ENCODE results near the gene STUM.
A peak's percentile ranks its signal among the peaks of the same experiment; 100 is the strongest.

STUM gene

GRCh38 chr1:226655251-226656163 lies 106.9 kb downstream of the STUM start:
- H3K9me3 ChIP-seq (ENCODE audit: low read depth, low read length): no peaks in the 10 kb centered on the region
- no peaks in the 10 kb centered on the region for H3K36me3 ChIP-seq (ENCODE audit: insufficient read depth, low read length)
- H3K27ac ChIP-seq: no peak overlapping the region
- no peak overlapping the region for H3K9ac ChIP-seq (ENCODE audit: insufficient read length)
- no peak overlapping the region for H3K4me3 ChIP-seq
- TF ChIP-seq POLR2AphosphoS5 (IDR thresholded peaks at IDR 0.05; ENCODE audit: borderline replicate concordance, low read depth, low read length): no peak
- TF ChIP-seq EZH2 (IDR thresholded peaks at IDR 0.05): no peak
- TF ChIP-seq FOXP2 (optimal IDR thresholded peaks at IDR 0.05; ENCODE audit: control extremely low read depth, extremely low read length, insufficient read depth): no peak
- DNase-seq (ENCODE audit: low read depth, low spot score): no peak

GRCh38 chr1:226656201-226656600 lies 107.6 kb downstream of the STUM start:
- Histone ChIP-seq H3K36me3 (ENCODE audit: insufficient read depth, low read length) (no peaks in the 10 kb centered on the region), H3K27ac (no peak overlapping the region), H3K4me3 (no peak overlapping the region), H3K9me3 (ENCODE audit: low read depth, low read length) (no peaks in the 10 kb centered on the region), H3K9ac (ENCODE audit: insufficient read length) (no peak overlapping the region)
- TF ChIP-seq FOXP2 (optimal IDR thresholded peaks at IDR 0.05; ENCODE audit: control extremely low read depth, extremely low read length, insufficient read depth) (no peak), EZH2 (IDR thresholded peaks at IDR 0.05) (no peak), POLR2AphosphoS5 (IDR thresholded peaks at IDR 0.05; ENCODE audit: borderline replicate concordance, low read depth, low read length) (no peak)
- DNase-seq (ENCODE audit: low read depth, low spot score): no peak

GRCh38 chr1:226656601-226657277 lies 108.2 kb downstream of the STUM start:
- Histone ChIP-seq H3K9ac (ENCODE audit: insufficient read length) (no peak overlapping the region), H3K4me3 (no peak overlapping the region), H3K27ac (peak overlapping the region; percentile 55; the same call in 1 of the 2 replicates), H3K9me3 (ENCODE audit: low read depth, low read length) (no peaks in the 10 kb centered on the region), H3K36me3 (ENCODE audit: insufficient read depth, low read length) (no peaks in the 10 kb centered on the region)
- no peak for DNase-seq (ENCODE audit: low read depth, low spot score)
- TF ChIP-seq FOXP2 (optimal IDR thresholded peaks at IDR 0.05; ENCODE audit: control extremely low read depth, extremely low read length, insufficient read depth) (no peak), POLR2AphosphoS5 (IDR thresholded peaks at IDR 0.05; ENCODE audit: borderline replicate concordance, low read depth, low read length) (no peak), EZH2 (IDR thresholded peaks at IDR 0.05) (no peak)

- no peaks in the 10 kb centered on the region for H3K9me3 ChIP-seq (ENCODE audit: low read depth, low read length)
- H3K27ac ChIP-seq: no peak overlapping the region
- H3K9ac ChIP-seq (ENCODE audit: insufficient read length): no peak overlapping the region
- TF ChIP-seq EZH2 (IDR thresholded peaks at IDR 0.05) (no peak), POLR2AphosphoS5 (IDR thresholded peaks at IDR 0.05; ENCODE audit: borderline replicate concordance, low read depth, low read length) (no peak), FOXP2 (optimal IDR thresholded peaks at IDR 0.05; ENCODE audit: control extremely low read depth, extremely low read length, insufficient read depth) (no peak)
- no peak overlapping the region for H3K4me3 ChIP-seq
- DNase-seq (ENCODE audit: low read depth, low spot score): no peak
- H3K36me3 ChIP-seq (ENCODE audit: insufficient read depth, low read length): no peaks in the 10 kb centered on the region
Measured at GRCh38 chr1:226657895-226658545, 109.5 kb downstream of the STUM start.

- no peaks in the 10 kb centered on the region for H3K36me3 ChIP-seq (ENCODE audit: insufficient read depth, low read length)
- no peak overlapping the region for H3K4me3 ChIP-seq
- no peak overlapping the region for H3K27ac ChIP-seq
- no peak for TF ChIP-seq FOXP2 (optimal IDR thresholded peaks at IDR 0.05; ENCODE audit: control extremely low read depth, extremely low read length, insufficient read depth)
- no peak for TF ChIP-seq EZH2 (IDR thresholded peaks at IDR 0.05)
- TF ChIP-seq POLR2AphosphoS5 (IDR thresholded peaks at IDR 0.05; ENCODE audit: borderline replicate concordance, low read depth, low read length): no peak
- no peak overlapping the region for H3K9ac ChIP-seq (ENCODE audit: insufficient read length)
- no peaks in the 10 kb centered on the region for H3K9me3 ChIP-seq (ENCODE audit: low read depth, low read length)
- DNase-seq (ENCODE audit: low read depth, low spot score): no peak
Measured at GRCh38 chr1:226658546-226659125, 110.1 kb downstream of the STUM start.
